Activated T-cell treated with anti-CD3 and anti-CD28 coated beads, Interleukin-2, amount 50 U/mL, for 72 hours (primary cell): Measurements from ENCODE around the gene GALNS. TPM values are rescaled to one million over a fixed set of nuclear protein-coding genes. Genes with fewer than 3 reads are reported as not detected.

Experiments used
- ATAC-seq, 2 donors: fragments of 150-1000 bp; cut with Tn5 transposase; replicated peaks in 1 of 2; 2 replicates each; pipeline ENCODE4 v1.10.0; 2021; ENCODE audit warnings: moderate library complexity in 2 of 2, mild to moderate bottlenecking in 1 of 2
- DNase-seq, 2 donors: peaks; one replicate each; pipeline ENCODE4 v3.0.0; 2021 to 2022; ENCODE audit warnings: mixed read lengths in 1 of 2
- H3K27ac Mint-ChIP-seq: one replicate; pipeline ENCODE4 v1.8.0; 2022; ENCODE audit warnings: mild to moderate bottlenecking, moderate library complexity, mixed read lengths
- H3K27me3 Mint-ChIP-seq: one replicate; pipeline ENCODE4 v1.8.0; 2022; ENCODE audit warnings: low read depth, mixed read lengths
- H3K36me3 Mint-ChIP-seq, 2 donors: one replicate each; pipeline ENCODE4 v1.8.0; 2022; ENCODE audit warnings: mixed read lengths in 2 of 2, mild to moderate bottlenecking in 1 of 2; ENCODE audit not compliant: insufficient read depth in 2 of 2
- H3K4me1 Mint-ChIP-seq: one replicate; pipeline ENCODE4 v1.8.0; 2022; ENCODE audit warnings: low read depth, mixed read lengths
- H3K4me3 Mint-ChIP-seq, 2 donors: one replicate each; pipeline ENCODE4 v1.8.0; 2022; ENCODE audit warnings: mild to moderate bottlenecking in 2 of 2, mixed read lengths in 2 of 2, moderate library complexity in 2 of 2
- H3K9me3 Mint-ChIP-seq, 2 donors: one replicate each; pipeline ENCODE4 v1.8.0; 2022; ENCODE audit warnings: mixed read lengths in 2 of 2
- total RNA-seq, 2 donors: library from RNA; stranded (reverse); gene quantifications; one replicate each; pipeline ENCODE4 v1.2.3, GENCODE V29; 2022

GALNS gene
- total RNA-seq, 2 donors from 2014 or later: 26.1 to 31.7 TPM

GRCh38 chr16:88865742-88866141, 9.0 kb upstream of the GALNS start:
- Mint-ChIP-seq H3K36me3 (no peaks in the 10 kb centered on the region), H3K9me3 (no peaks in the 10 kb centered on the region), H3K4me1 (peaks cover 2% of the 10 kb centered on the region), H3K4me3 (no peak overlapping the region), H3K27me3 (peaks cover 10% of the 10 kb centered on the region), H3K27ac (no peak overlapping the region)
- ATAC-seq (no peak), DNase-seq (no peak)

GRCh38 chr16:88865310-88865709, 8.6 kb upstream of the GALNS start:
- no peaks in the 10 kb centered on the region for H3K4me1 Mint-ChIP-seq
- DNase-seq (no peak), ATAC-seq (no peak)
- peaks cover 6% of the 10 kb centered on the region for H3K27me3 Mint-ChIP-seq
- no peaks in the 10 kb centered on the region for H3K9me3 Mint-ChIP-seq
- H3K27ac Mint-ChIP-seq: no peak overlapping the region
- no peak overlapping the region for H3K4me3 Mint-ChIP-seq
- H3K36me3 Mint-ChIP-seq: no peaks in the 10 kb centered on the region

GRCh38 chr16:88864521-88864920, 7.8 kb upstream of the GALNS start:
- no peaks in the 10 kb centered on the region for H3K36me3 Mint-ChIP-seq
- no peak for ATAC-seq
- H3K27ac Mint-ChIP-seq: no peak overlapping the region
- H3K4me1 Mint-ChIP-seq: no peaks in the 10 kb centered on the region
- DNase-seq: no peak
- no peak overlapping the region for H3K4me3 Mint-ChIP-seq
- H3K9me3 Mint-ChIP-seq: no peaks in the 10 kb centered on the region
- H3K27me3 Mint-ChIP-seq: no peaks in the 10 kb centered on the region

- H3K27me3 Mint-ChIP-seq: no peaks in the 10 kb centered on the region
Observed at GRCh38 chr16:88864099-88864498, 7.4 kb upstream of the GALNS start.

GRCh38 chr16:88863426-88863825, 6.7 kb upstream of the GALNS start:
- no peak for ATAC-seq
- H3K9me3 Mint-ChIP-seq: no peaks in the 10 kb centered on the region
- H3K4me1 Mint-ChIP-seq: peaks cover 2% of the 10 kb centered on the region
- no peak overlapping the region for H3K4me3 Mint-ChIP-seq
- no peaks in the 10 kb centered on the region for H3K27me3 Mint-ChIP-seq
- no peak for DNase-seq
- no peaks in the 10 kb centered on the region for H3K36me3 Mint-ChIP-seq
- no peak overlapping the region for H3K27ac Mint-ChIP-seq

More at GRCh38 chr16:88864099-88864498, 7.4 kb upstream of the GALNS start:
- DNase-seq (no peak), ATAC-seq (no peak)
- Mint-ChIP-seq H3K36me3 (no peaks in the 10 kb centered on the region), H3K4me1 (no peaks in the 10 kb centered on the region), H3K9me3 (no peaks in the 10 kb centered on the region), H3K4me3 (no peak overlapping the region), H3K27ac (no peak overlapping the region)

- no peak for DNase-seq
- no peak for ATAC-seq
- no peak overlapping the region for H3K27ac Mint-ChIP-seq
- H3K36me3 Mint-ChIP-seq: no peaks in the 10 kb centered on the region
- no peaks in the 10 kb centered on the region for H3K9me3 Mint-ChIP-seq
- peaks cover 7% of the 10 kb centered on the region for H3K4me1 Mint-ChIP-seq
- H3K27me3 Mint-ChIP-seq: no peaks in the 10 kb centered on the region
- no peak overlapping the region for H3K4me3 Mint-ChIP-seq
Observed at GRCh38 chr16:88862968-88863367, 6.2 kb upstream of the GALNS start.

GRCh38 chr16:88861359-88861758, 4.6 kb upstream of the GALNS start:
- Mint-ChIP-seq H3K9me3 (no peaks in the 10 kb centered on the region), H3K4me1 (peaks cover 11% of the 10 kb centered on the region), H3K27ac (no peak overlapping the region), H3K4me3 (no peak overlapping the region), H3K36me3 (peaks cover 3 to 5% of the 10 kb centered on the region in 2 donors), H3K27me3 (no peaks in the 10 kb centered on the region)
- ATAC-seq (no peak), DNase-seq (no peak)

GRCh38 chr16:88859381-88860091, 2.8 kb upstream of the GALNS start:
- no peaks in the 10 kb centered on the region for H3K27me3 Mint-ChIP-seq
- no peaks in the 10 kb centered on the region for H3K9me3 Mint-ChIP-seq
- no peak for DNase-seq
- peaks cover 3 to 5% of the 10 kb centered on the region in 2 donors for H3K36me3 Mint-ChIP-seq
- H3K4me3 Mint-ChIP-seq: no peak overlapping the region
- no peak for ATAC-seq
- H3K4me1 Mint-ChIP-seq: peaks cover 27% of the 10 kb centered on the region
- H3K27ac Mint-ChIP-seq: no peak overlapping the region

- Mint-ChIP-seq H3K36me3 (peaks cover 3 to 5% of the 10 kb centered on the region in 2 donors), H3K4me1 (peaks cover 30% of the 10 kb centered on the region), H3K9me3 (no peaks in the 10 kb centered on the region), H3K4me3 (peak overlapping the region; percentile 99 to 100), H3K27ac (peak overlapping the region; percentile 88), H3K27me3 (no peaks in the 10 kb centered on the region)
- DNase-seq (peak; percentile 73 to 83), ATAC-seq (peak; percentile 61 to 63)
Observed at GRCh38 chr16:88857728-88858339, 1.1 kb upstream of the GALNS start.

- Mint-ChIP-seq H3K4me3 (peak overlapping the region; percentile 99 to 100), H3K4me1 (peaks cover 30% of the 10 kb centered on the region), H3K9me3 (no peaks in the 10 kb centered on the region), H3K27ac (no peak overlapping the region), H3K36me3 (peaks cover 3 to 5% of the 10 kb centered on the region in 2 donors), H3K27me3 (no peaks in the 10 kb centered on the region)
- DNase-seq (peak; percentile 16 to 25), ATAC-seq (peak; percentile 49 to 55)
Observed at GRCh38 chr16:88856122-88856827, 472 bp downstream of the GALNS start.

- DNase-seq (no peak), ATAC-seq (no peak)
- Mint-ChIP-seq H3K4me3 (peak overlapping the region; percentile 79 to 86), H3K9me3 (no peaks in the 10 kb centered on the region), H3K27ac (no peak overlapping the region), H3K4me1 (peaks cover 30% of the 10 kb centered on the region), H3K27me3 (no peaks in the 10 kb centered on the region), H3K36me3 (peaks cover 3 to 5% of the 10 kb centered on the region in 2 donors)
Observed at GRCh38 chr16:88855736-88856121, 1.0 kb downstream of the GALNS start.

- DNase-seq (no peak), ATAC-seq (no peak)
- peak overlapping the region; percentile 26 for H3K27ac Mint-ChIP-seq
- H3K9me3 Mint-ChIP-seq: no peaks in the 10 kb centered on the region
- H3K27me3 Mint-ChIP-seq: no peaks in the 10 kb centered on the region
- H3K4me3 Mint-ChIP-seq: peak overlapping the region; percentile 62 to 80
- H3K4me1 Mint-ChIP-seq: peaks cover 30% of the 10 kb centered on the region
- peaks cover 3 to 5% of the 10 kb centered on the region in 2 donors for H3K36me3 Mint-ChIP-seq
Observed at GRCh38 chr16:88855176-88855575, 1.6 kb downstream of the GALNS start.
